GM12878 (cell line): ENCODE results near the gene NMT1. TPM values are rescaled to one million over a fixed set of nuclear protein-coding genes. Genes with fewer than 3 reads are reported as not detected.
A peak's percentile ranks its signal among the peaks of the same experiment; 100 is the strongest.

Experiments
- ATF2 ChIP-seq: IDR thresholded peaks from 2 replicates; pipeline ENCODE4 v1.6.1; 2012; ENCODE audit warnings: low read length, inconsistent platforms
- NKRF ChIP-seq: fragments of 450-650 bp; conservative IDR thresholded peaks from 2 replicates; pipeline ENCODE4 v1.6.1; 2017; ENCODE audit warnings: mild to moderate bottlenecking, moderate library complexity
- PRDM15 ChIP-seq: fragments of 450-650 bp; formaldehyde crosslinking; IDR thresholded peaks from 2 replicates; pipeline ENCODE4 v1.4.0; 2020; ENCODE audit warnings: mild to moderate bottlenecking, moderate library complexity
- RELA ChIP-seq: fragments of 450-650 bp; IDR thresholded peaks from 2 replicates; pipeline ENCODE4 v1.8.0; 2014; ENCODE audit warnings: borderline replicate concordance; ENCODE audit not compliant: partially characterized antibody
- polyA plus RNA-seq, 11 experiments: library from polyadenylated mRNA; depleted of rRNA in 4 of 11; unstranded in 6 of 11; stranded (reverse) in 5 of 11; fragments of >200 nt; fragmentation: Nextera tagmentation in 4 of 11; fragmentation: Illumina TruSeq in 1 of 11; extraction: Ambion mirVana in 4 of 11; extraction: Trizol in 1 of 11; gene quantifications; 1 replicate in 1 of 11; 2 replicates in 10 of 11; pipeline versions ENCODE4 v1.2.1 to v1.2.3, GENCODE V29; 2011 to 2016; ENCODE audit warnings: inconsistent platforms in 2 of 11, missing spikeins in 2 of 11, low read depth in 1 of 11
- total RNA-seq, 4 experiments: library from RNA; depleted of rRNA in 3 of 4; stranded (reverse); fragments of >200 nt in 3 of 4; fragmentation: Illumina TruSeq in 1 of 4; extraction: Trizol in 1 of 4; gene quantifications; 2 replicates each; pipeline versions ENCODE4 v1.2.1 to v1.2.3, GENCODE V29; 2013 to 2021
- TF ChIP-seq, protein P1 (sequence below): fragments of 150-350 bp; IDR thresholded peaks from 2 replicates; pipeline ENCODE4 v1.6.1; 2014; ENCODE audit warnings: mild to moderate bottlenecking, low read depth, low read length

The NMT1 gene
- total and polyA plus RNA-seq, 10 of the 15 experiments (the other 5 are each of a cell fraction or from before 2014, with no cell fraction given) = 96.7 to 395 (median 222) TPM

DNA sequence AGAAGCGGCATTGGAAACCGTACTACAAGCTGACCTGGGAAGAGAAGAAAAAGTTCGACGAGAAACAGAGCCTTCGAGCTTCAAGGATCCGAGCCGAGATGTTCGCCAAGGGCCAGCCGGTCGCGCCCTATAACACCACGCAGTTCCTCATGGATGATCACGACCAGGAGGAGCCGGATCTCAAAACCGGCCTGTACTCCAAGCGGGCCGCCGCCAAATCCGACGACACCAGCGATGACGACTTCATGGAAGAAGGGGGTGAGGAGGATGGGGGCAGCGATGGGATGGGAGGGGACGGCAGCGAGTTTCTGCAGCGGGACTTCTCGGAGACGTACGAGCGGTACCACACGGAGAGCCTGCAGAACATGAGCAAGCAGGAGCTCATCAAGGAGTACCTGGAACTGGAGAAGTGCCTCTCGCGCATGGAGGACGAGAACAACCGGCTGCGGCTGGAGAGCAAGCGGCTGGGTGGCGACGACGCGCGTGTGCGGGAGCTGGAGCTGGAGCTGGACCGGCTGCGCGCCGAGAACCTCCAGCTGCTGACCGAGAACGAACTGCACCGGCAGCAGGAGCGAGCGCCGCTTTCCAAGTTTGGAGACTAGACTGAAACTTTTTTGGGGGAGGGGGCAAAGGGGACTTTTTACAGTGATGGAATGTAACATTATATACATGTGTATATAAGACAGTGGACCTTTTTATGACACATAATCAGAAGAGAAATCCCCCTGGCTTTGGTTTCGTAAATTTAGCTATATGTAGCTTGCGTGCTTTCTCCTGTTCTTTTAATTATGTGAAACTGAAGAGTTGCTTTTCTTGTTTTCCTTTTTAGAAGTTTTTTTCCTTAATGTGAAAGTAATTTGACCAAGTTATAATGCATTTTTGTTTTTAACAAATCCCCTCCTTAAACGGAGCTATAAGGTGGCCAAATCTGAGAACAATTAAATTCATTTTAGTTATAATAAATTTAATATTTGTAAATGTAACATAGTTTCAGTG lies 88.8 kb downstream of the NMT1 start (continued):
- no peak for TF ChIP-seq ATF2
- 0 out of 2 replicates have a peak, but pooled peaks have one; percentile 22 for TF ChIP-seq NKRF
- TF ChIP-seq PRDM15 (CRISPR knock-in tag) = 0 out of 2 replicates have a peak, but pooled peaks have one; percentile 18
- TF ChIP-seq, protein P1, sequence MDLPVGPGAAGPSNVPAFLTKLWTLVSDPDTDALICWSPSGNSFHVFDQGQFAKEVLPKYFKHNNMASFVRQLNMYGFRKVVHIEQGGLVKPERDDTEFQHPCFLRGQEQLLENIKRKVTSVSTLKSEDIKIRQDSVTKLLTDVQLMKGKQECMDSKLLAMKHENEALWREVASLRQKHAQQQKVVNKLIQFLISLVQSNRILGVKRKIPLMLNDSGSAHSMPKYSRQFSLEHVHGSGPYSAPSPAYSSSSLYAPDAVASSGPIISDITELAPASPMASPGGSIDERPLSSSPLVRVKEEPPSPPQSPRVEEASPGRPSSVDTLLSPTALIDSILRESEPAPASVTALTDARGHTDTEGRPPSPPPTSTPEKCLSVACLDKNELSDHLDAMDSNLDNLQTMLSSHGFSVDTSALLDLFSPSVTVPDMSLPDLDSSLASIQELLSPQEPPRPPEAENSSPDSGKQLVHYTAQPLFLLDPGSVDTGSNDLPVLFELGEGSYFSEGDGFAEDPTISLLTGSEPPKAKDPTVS = no peak
- TF ChIP-seq RELA = peak; percentile 19
